ENCODE results near the gene TEX19.

The TEX19 gene

DNA sequence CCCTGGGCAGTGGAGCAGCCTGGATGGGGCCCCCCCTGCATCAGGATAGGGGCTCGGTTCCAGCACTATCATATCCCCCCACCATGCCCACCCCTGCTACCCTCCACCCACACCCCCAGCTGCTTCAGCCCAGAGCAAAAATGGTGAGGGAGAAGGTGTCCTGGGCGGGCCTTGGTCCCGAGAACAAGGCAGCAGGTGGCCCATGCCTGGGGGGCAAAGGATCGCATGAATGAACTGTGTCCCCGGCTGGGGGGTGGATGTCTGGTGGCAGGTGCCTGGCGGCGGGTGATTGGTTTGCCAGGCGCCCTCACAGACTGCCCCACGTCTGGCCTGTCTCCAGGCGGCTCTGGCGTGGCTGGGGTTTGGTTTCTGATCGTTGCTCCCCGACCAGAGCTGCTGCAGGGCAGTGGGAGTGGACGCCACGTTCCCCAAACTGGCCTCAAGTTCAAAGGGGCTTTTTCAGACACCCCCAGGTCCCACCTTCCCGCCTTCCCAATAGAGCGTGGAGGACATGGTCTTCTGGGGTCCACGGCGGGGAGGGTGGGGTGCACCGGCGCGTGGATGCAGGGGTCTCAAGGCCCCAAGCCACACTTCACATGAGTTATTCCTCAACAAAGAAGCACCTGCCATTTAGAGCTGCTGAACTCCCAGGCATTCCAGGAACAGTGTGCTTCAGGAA is 25.1 kb downstream of the TEX19 start:
- TF ChIP-seq CTCF (IDR thresholded peaks at IDR 0.05; ENCODE audit: insufficient read depth, low read depth, low read length, missing control alignments) = no peak
- DNase-seq (ENCODE audit: low read depth) = no peak
- no peak overlapping the region for H3K4me3 ChIP-seq (ENCODE audit: low read depth, low read length)

- H3K4me3 ChIP-seq (ENCODE audit: low read depth, low read length) = no peak overlapping the region
- DNase-seq (ENCODE audit: low read depth) = no peak
- TF ChIP-seq CTCF (IDR thresholded peaks at IDR 0.05; ENCODE audit: insufficient read depth, low read depth, low read length, missing control alignments) = no peak
Measured at GRCh38 chr17:82384730-82385481, 25.9 kb downstream of the TEX19 start.

GRCh38 chr17:82385559-82386254 is 26.7 kb downstream of the TEX19 start:
- H3K4me3 ChIP-seq (ENCODE audit: low read depth, low read length) = no peak overlapping the region
- no peak for TF ChIP-seq CTCF (IDR thresholded peaks at IDR 0.05; ENCODE audit: insufficient read depth, low read depth, low read length, missing control alignments)
- no peak for DNase-seq (ENCODE audit: low read depth)

DNA sequence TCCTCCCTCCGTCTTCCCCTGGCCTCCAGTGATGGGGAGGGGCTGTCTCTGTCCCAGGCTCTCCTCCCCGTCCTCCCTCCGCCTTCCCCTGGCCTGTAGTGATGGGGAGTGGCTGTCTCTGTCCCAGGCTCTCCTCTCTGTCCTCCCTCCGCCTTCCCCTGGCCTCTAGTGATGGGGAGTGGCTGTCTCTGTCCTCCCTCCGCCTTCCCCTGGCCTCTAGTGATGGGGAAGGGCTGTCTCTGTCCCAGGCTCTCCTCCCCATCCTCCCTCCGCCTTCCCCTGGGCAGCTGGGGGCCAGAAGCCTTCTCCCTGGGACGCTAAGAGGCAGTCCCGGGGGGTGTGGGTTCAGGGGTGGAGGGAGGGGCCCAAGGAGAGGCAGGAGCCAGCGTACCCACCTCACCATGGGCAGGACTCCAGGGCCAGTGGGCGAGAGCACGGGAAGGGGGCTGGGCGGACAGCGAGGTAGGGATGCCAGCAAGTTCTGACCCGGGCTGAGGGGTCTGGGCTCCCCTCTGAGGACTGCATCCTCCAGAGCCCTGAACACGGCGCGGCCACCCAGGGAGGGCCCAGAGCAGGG is 27.3 kb downstream of the TEX19 start:
- no peak for TF ChIP-seq CTCF (IDR thresholded peaks at IDR 0.05; ENCODE audit: insufficient read depth, low read depth, low read length, missing control alignments)
- H3K4me3 ChIP-seq (ENCODE audit: low read depth, low read length) = no peak overlapping the region
- no peak for DNase-seq (ENCODE audit: low read depth)

- H3K4me3 ChIP-seq (ENCODE audit: low read depth, low read length) = no peak overlapping the region
- no peak for DNase-seq (ENCODE audit: low read depth)
- TF ChIP-seq CTCF (IDR thresholded peaks at IDR 0.05; ENCODE audit: insufficient read depth, low read depth, low read length, missing control alignments) = no peak
Measured at GRCh38 chr17:82386881-82387704, 28.0 kb downstream of the TEX19 start.

DNA sequence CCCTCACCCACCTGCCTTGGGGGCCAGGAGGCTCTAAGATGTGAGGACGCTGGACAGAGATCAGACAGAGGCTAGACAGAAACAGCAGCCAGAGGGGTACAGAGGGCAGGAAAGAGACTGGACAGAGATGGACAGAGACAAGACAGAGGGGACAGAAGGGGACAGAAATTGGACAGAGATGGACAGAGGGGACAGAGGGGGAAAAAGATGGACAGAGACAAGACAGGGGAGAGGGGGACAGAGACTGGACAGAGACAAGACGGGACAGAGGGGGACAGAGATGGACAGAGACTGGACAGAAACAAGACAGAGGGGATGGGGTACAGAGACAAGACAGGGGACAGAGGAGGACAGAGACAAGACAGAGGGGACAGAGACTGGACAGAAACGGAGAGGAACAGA is 28.7 kb downstream of the TEX19 start:
- no peak for TF ChIP-seq CTCF (IDR thresholded peaks at IDR 0.05; ENCODE audit: insufficient read depth, low read depth, low read length, missing control alignments)
- no peak overlapping the region for H3K4me3 ChIP-seq (ENCODE audit: low read depth, low read length)

More for the DNA sequence above, 28.7 kb downstream of the TEX19 start:
- no peak for DNase-seq (ENCODE audit: low read depth)
